Measurements from ENCODE around the gene AKNA.

GRCh38 chr9:114303977-114304376 lies 83.8 kb downstream of the AKNA start:
- TF ChIP-seq CTCF (IDR thresholded peaks at IDR 0.05; ENCODE audit: insufficient read depth, low read depth, low read length) (no peak), EZH2 (IDR thresholded peaks at IDR 0.05; ENCODE audit: insufficient read depth, low read length) (no peak)
